LNCaP clone FGC (cell line): ENCODE data around the gene EPHA5.
A peak's percentile ranks its signal among the peaks of the same experiment; 100 is the strongest.

ENCODE experiments used
- DNase-seq: peaks from one replicate; pipeline ENCODE4 v3.0.0-alpha.2; 2011; ENCODE audit warnings: low read depth
- H3K4me3 ChIP-seq: 2 replicates; pipeline ENCODE4 v1.5.1; 2011; ENCODE audit warnings: mild to moderate bottlenecking, low read depth, low read length, control low read depth
- TF ChIP-seq, protein P1 (sequence below): IDR thresholded peaks from 2 replicates; pipeline ENCODE4 v1.5.1; 2012; ENCODE audit warnings: mild to moderate bottlenecking; ENCODE audit not compliant: control insufficient read depth, insufficient read depth; ENCODE audit errors: extremely low read depth

Gene EPHA5

DNA sequence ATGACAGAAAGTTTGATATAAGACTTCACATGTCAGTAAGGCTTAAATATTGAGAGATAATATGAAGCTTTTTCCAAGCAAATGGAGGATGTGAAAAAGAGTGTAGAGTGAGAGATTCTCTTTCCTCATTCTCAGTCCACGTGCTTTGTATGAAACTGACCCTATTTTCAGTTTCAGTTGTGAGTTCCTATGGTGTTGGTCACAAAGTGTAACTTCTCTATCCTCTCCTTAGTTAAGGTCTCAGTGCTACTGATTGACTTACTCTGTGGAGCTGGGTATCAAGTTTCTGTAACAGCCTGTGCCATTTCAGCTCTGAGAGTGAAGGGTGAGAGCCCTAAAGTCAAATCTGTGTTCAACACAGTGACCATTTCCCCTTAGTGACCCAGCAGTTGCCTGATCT is 277.2 kb downstream of the EPHA5 start:
- no peak overlapping the region for H3K4me3 ChIP-seq
- DNase-seq: no peak
- TF ChIP-seq, protein P1, sequence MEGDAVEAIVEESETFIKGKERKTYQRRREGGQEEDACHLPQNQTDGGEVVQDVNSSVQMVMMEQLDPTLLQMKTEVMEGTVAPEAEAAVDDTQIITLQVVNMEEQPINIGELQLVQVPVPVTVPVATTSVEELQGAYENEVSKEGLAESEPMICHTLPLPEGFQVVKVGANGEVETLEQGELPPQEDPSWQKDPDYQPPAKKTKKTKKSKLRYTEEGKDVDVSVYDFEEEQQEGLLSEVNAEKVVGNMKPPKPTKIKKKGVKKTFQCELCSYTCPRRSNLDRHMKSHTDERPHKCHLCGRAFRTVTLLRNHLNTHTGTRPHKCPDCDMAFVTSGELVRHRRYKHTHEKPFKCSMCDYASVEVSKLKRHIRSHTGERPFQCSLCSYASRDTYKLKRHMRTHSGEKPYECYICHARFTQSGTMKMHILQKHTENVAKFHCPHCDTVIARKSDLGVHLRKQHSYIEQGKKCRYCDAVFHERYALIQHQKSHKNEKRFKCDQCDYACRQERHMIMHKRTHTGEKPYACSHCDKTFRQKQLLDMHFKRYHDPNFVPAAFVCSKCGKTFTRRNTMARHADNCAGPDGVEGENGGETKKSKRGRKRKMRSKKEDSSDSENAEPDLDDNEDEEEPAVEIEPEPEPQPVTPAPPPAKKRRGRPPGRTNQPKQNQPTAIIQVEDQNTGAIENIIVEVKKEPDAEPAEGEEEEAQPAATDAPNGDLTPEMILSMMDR: no peak

DNA sequence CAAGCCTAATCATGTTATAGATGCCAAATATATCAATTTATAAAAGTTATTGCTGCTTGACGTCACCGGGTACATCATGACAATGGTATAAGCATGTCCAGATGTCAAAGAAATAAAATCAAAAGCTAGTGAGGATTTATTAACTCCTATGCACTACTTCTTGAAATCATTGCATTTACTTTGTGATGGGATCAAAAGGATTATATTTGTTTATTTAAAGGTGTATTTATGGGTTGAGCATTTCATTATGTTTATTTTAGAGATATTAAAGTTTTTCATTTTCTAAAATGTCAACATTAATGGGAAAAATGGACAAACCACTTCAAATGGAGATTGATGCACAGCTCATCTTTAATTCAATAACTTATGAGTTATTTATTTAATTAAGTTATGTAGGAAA is 277.8 kb downstream of the EPHA5 start:
- H3K4me3 ChIP-seq: no peak overlapping the region
- DNase-seq: peak; percentile 61
- TF ChIP-seq, protein P1: no peak

DNA sequence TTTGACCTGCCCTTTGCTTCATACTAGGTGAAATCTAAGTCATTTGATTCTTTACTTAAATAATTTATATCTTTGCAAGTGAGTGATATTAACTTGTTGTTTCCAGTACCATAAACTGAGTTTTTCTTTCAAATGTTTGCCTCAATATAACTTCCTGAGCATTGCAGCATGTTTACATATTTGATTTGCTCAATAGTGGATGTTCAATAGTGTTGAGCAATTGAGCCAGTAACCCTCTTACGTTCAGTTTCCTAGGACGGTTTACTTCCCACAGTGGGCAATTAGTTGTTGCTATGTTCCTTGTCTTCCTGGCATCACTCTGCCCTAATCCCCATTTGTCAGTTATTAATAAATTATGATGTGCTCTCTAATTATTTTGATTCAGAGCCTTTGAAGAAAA is 278.5 kb downstream of the EPHA5 start:
- TF ChIP-seq, protein P1: no peak
- DNase-seq: no peak
- H3K4me3 ChIP-seq: no peak overlapping the region

DNA sequence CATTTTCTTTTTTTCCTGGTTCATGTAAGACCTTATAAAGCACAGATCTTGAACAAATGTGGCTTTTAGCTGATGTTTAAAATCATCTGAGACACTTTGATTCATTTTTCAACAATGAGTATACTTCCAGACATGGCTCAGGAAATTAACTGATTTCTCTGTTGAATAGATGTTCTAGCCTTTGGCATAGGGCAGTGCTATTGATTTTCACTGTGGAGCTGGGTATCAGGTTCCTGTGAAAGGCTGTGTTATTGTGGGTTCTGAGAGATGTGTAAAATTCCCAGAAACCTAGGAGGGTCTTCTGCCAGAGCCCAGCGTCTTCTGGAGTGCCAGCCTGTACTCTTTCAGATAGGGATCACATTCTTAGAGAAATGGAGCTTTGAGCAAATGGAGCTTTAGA is 278.9 kb downstream of the EPHA5 start:
- TF ChIP-seq, protein P1: no peak
- no peak for DNase-seq
- H3K4me3 ChIP-seq: no peak overlapping the region

DNA sequence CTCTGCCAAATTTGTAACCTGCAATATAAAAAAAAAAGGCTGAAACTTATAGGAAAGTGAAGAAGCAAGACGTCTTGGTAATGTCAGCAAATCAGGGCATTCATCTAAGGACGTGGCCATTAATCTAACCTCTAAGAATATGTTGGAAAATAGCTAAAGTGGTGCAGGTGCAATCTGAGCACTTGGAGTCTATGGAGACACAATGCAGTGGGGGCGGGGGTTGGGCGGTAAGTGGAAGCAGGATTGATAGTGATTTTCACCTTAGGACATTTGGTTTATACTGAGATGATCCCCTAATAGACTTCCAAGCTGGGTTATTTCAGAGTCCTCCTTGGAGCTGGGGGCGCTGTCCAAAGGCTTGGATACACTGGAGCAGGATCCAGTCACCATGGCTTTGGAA is 283.4 kb downstream of the EPHA5 start:
- TF ChIP-seq, protein P1: no peak
- no peak for DNase-seq
- no peak overlapping the region for H3K4me3 ChIP-seq

DNA sequence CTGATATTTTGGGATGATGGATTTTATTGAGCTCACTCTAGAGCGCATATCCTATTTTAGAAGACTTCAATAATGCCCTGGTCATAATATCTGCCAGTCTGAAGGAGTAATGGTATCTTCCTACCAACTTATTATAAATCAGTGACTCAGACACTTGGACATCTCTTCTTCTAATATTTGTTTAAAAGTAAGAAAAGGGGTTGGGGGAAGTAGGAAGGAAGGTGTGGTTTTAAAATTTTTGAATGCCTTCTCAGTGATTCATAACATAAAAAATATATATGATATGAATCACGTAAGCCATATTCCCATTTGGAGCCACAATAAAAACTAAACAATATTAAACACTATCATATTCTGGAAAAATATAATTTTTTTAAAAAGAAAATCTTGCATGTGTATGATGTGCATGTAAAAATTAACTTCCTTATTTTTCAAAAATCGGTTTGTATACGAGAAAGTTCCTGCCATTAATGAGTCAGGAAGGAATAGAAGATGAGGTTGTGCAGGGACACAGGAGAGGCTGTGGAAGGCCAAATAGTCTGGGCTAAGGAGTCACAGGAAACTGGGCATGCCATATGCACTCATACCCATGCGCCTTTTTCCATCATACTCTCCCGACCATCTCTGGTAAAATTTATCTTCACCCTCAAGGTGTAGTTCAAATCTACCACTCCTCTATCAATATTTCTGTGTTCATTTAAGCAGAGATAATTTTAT is 286.5 kb downstream of the EPHA5 start:
- H3K4me3 ChIP-seq: no peak overlapping the region
- DNase-seq: no peak
- TF ChIP-seq, protein P1: no peak

DNA sequence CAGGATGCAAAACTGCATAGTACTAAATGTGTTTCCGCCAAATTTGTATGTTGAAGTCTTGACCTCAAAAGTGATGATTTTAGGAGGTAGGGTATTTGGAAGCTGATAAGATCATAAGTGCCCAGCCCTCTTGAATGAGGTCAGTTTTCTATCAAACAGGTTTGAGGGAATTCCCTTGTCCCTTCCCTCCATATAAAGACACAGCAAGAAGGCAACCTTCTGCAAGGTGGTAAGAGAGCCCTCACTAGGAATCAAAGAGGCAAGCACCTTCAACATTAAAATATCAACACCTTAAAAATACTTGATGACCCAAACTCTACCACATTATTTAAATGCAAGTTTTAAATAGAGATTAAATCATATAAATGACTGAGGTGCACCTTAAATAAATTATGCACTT is 288.6 kb downstream of the EPHA5 start:
- TF ChIP-seq, protein P1: no peak
- DNase-seq: no peak
- H3K4me3 ChIP-seq: no peak overlapping the region
